HG03025 (cell line): Measurements from ENCODE around the gene RPH3AL.
"Not testable (repeated sequence)": the region's sequence is repeated elsewhere in the genome, so short reads cannot be mapped to it uniquely, and the experiment has no call there.

Experiments
- ATAC-seq: cut with Tn5 transposase; IDR thresholded peaks from one replicate; pipeline ENCODE4 v1.9.1; 2021; ENCODE audit warnings: mild to moderate bottlenecking, moderate library complexity; ENCODE audit not compliant: unreplicated experiment, low FRiP score

RPH3AL gene

GRCh38 chr17:231191-231965 is 121.2 kb downstream of the RPH3AL start:
- ATAC-seq = no peak

DNA sequence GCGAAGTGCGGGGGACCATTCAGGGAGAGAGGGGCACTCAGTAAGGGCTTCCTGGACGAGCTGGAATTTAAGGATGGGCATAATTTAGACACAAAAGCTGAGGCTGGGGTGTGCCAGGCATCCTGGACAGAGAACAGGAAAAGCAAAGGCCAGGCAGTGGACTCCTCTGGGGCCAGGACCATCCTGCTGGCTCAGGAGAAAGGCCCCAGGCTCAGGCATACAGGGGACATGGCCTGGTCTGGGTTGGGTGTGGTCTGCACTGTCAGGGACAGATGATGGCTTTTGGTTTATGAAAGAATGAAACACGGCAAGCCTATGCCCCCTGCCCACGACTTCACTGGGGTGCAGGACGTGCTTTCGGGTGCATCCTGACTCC is 122.2 kb downstream of the RPH3AL start:
- no peak for ATAC-seq

DNA sequence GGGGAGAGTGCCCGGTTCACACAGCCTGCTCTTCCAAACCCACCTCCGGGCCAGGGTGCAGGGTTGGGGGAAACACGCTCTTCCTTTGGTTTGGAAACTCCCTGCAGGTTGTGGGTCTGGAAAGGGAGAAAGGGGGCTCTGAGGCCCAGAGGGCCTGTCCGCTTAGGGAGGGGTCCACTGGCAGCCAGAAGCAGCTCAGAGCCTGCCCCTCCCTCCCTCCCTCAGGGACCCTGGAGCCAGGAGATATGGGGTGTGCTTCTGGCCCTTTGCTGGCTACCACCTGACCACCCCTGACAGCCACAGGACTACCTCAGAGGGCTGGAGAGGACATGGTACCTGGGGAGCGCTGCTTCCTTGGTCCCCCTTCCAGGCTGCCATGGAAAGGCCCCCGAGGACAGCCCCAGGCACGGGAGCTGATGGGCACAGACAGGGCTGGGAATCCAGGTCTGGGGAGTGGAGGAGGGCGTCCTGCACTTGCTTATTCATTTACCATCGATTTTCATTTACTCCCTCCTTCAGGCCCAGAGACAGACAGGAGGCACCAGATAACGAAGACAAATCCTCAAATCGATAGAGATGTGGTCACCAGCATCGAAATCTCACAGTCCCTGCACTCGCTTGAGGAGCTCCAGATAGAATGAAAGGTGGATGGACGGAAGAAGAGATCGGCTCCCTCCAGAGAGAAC is 122.8 kb downstream of the RPH3AL start:
- ATAC-seq = no peak

- no peak for ATAC-seq
Measured at GRCh38 chr17:228951-229708, 123.5 kb downstream of the RPH3AL start.

DNA sequence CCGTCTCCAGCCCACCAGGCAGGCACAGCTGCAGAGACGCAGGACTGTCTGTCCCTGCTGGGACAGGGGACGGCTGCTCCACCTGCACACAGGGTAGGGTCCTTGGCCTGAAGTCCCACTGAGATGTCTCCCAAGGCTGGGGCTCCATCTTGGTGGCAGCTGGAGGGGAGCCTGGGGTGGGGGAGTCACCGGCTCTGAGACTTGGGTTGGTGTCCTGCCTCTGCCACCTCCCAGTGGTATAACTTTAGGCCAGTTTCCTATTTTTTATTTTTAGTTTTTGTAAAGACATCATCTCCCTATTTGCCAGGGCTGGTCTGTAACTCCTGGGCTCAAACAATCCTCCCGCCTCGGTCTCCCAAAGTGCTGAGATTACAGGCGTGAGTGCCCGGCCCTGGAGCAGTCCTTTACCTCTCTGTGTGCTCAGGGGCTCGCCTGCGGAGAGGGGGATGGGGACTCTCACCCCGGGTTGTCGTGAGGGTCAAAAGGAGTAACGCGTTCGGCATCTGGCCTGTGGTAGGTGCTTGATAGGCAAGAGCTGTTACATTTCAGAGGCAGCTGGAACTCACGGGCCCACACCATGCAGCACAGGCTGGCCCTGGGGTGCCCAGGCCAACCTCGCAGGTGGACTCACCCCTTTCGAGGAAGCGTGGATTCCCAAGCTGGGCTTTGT is 124.5 kb downstream of the RPH3AL start:
- no peak for ATAC-seq

DNA sequence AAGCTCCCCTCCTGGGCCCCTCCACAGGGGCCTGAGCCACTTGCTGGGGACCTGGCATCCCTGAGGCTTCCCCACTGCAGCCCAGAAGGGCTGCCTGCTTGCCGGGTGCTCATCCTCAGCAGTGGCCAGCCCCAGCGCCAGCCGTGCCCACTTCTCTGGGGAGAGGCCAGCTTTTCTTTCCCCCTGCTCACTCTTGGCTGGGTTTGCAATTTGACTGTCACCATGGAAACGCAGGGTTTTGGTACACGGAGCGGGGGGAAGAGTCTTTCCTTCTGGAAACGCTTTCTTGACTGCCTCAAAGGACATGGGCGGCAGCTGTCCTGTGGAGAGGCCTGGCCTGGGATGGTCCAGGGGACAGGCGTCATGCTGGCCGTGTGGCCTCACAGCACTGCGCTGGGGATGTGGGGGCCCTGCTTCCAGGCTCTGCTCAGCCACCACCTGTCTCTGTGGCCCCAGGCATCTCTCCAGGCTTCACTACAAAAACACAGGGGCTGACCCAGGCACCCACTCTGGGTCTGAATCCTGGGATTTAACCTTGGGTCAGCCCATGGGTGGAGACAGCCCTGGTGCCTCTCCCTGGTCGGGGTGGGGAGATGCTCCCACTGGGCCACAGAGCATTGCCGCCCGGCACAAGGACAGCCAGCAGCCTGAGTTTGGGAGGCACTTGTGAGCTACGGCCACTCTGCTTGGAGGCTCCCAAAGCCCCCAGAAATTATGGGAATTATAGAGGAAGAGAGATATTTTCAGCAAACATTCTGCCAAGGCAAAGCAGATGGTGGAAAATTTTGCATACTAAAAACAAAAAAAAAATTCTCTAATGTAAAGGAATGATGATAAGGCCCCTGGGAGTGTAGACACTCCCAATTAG is 125.3 kb downstream of the RPH3AL start:
- ATAC-seq = no peak

GRCh38 chr17:226108-227077 is 126.2 kb downstream of the RPH3AL start:
- no peak for ATAC-seq

GRCh38 chr17:225551-225950 is 127.1 kb downstream of the RPH3AL start:
- no peak for ATAC-seq

- ATAC-seq = not testable (repeated sequence)
Measured at GRCh38 chr17:224576-224975, 128.0 kb downstream of the RPH3AL start.

- ATAC-seq = no peak
Measured at GRCh38 chr17:223723-224471, 128.7 kb downstream of the RPH3AL start.

DNA sequence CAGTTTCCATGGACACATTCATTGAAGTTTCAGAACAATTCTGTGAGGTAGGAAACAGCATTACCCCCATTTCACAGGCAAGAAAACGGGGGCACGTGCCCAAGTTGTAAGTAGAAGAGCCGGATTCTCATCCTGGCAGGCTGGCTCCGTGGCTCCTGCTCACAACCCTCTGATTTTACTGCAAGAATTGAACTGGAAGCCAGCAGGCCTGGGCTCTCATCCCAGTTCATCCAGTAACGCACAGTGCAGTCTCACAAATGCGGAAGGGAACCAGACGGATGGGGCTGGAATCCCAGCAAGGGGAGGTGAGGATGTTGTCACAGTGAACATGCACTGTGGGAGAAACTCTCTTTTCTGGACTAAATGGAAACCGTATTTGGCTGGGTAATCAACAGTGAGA is 130.4 kb downstream of the RPH3AL start:
- ATAC-seq = no peak

DNA sequence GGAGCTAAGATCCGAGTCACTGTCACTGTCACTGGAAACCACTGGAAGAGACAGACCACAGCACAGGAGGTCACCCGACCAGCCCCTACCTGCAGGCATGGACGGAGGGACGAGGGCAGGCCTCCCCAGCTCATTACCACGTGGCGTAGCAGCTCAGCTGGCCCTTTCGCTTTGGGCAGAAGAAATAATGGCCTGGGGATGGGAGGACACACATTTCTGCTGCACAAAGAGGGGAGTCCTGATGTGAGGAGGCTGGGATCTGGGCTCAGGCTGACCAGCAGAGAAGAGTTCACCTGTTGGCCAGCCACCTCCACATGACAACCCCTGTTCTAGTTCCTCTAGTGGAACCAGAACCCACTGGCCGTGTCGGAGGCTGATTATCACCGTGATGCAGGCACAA is 132.9 kb downstream of the RPH3AL start:
- ATAC-seq = no peak

GRCh38 chr17:218432-219110 is 134.0 kb downstream of the RPH3AL start:
- no peak for ATAC-seq

DNA sequence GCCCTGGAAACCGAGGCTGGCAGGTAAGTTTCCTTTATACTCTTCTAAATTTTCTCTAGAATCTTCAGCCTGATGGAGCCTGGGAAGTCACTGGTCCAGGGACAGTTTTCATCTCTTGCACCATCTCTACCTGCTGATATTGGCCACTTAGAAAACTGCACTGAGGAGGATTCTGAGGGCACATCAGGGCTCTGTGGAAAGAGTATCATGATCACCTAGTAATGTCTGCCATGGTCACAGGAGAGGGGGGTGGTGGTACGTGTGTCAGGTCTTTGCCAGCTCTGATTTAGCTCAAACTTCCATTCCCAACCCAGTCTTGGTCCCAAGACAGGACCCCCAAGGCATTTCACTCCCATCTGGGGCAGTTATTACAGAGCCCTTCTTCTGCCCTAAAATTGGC is 136.0 kb downstream of the RPH3AL start:
- ATAC-seq = no peak

DNA sequence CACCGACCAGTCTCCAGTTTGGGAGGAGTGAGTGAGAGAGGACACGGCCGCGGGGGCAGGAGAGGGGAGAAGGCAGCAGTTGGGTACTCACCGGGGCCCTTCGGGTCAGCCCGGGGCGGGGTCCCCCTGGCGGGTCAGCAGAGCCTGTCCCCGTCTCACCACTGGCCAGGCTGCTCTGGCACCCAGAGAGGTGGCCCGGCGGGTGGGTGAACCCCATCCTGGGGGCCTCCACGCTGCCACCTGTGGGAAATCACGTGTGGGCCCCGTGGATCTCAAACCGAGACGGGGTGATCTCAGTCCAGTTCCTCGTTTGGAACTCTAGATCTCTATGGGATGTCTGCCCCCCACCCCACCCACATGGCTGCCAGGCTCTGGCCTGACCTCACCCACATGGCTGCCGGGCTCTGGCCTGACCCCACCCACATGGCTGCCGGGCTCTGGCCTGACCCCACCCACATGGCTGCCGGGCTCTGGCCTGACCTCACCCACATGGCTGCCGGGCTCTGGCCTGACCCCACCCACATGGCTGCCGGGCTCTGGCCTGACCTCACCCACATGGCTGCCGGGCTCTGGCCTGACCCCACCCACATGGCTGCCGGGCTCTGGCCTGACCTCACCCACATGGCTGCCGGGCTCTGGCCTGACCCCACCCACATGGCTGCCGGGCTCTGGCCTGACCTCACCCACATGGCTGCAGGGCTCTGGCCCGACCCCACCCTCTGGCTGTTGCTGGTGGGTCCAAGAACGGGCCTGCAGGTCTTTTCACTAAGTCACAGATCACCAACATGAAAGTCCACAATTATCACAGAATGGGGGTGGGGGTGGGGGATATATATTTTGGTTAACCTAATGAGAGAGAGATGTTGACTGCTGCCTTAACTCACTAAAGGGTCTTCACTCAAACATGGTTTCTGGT is 136.8 kb downstream of the RPH3AL start:
- ATAC-seq = not testable (repeated sequence)

DNA sequence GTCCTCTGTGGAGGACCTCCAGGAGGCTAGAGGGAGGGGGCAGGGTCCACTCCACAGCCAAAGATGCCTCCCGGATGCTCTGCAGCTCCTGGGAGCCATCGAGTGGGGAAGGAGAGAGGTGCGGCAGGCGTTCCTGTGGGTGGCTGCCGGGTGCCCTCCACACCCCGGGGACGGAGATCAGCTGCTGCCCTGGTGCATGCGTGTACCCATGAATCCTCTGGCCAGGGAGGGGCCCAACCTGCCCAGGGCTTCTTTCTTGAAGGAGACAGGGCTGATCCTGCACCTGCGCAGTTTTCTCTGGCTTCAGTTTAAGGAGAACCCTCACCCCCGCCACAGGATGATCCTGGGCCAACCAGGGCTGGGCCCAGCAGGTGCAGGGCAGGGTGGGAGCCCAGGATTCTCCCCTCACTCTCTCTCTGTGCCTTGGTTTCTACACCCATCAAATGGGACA is 137.7 kb downstream of the RPH3AL start:
- no peak for ATAC-seq
